B cell (primary cell): Measurements from ENCODE around the gene SLC25A21. TPM values are rescaled to one million over a fixed set of nuclear protein-coding genes. Genes with fewer than 3 reads are reported as not detected.

Experiments used
- ATAC-seq: fragments of 200-7000 bp; cut with Tn5 transposase; one replicate; pipeline ENCODE4 v1.10.0; 2021; ENCODE audit warnings: low read depth, mild to moderate bottlenecking, moderate number of reproducible peaks, moderate library complexity
- CTCF ChIA-PET: fragments of 350-600 bp; sonication (Branson Sonifier 250); formaldehyde crosslinking; loops from one replicate; lab custom pipeline; 2021; ENCODE audit warnings: antibody characterized with exemption, inconsistent platforms; lab: Charles Lee
- POLR2A ChIA-PET: fragments of 350-600 bp; sonication (Branson Sonifier 250); formaldehyde crosslinking; loops from one replicate; lab custom pipeline; 2021; ENCODE audit warnings: antibody characterized with exemption; lab: Charles Lee
- DNase-seq: peaks from one replicate; pipeline ENCODE4 v3.0.0; 2013
- H2AFZ ChIP-seq: 2 replicates; pipeline ENCODE4 v1.6.1; 2012; ENCODE audit warnings: mild to moderate bottlenecking, low read depth, low read length; ENCODE audit not compliant: insufficient read depth, poor library complexity, severe bottlenecking
- H3K27ac ChIP-seq, 2 donors: 1 replicate in 1 of 2; 2 replicates in 1 of 2; pipeline ENCODE4 v1.5.1; 2012 to 2013; ENCODE audit warnings: low read length in 2 of 2, mild to moderate bottlenecking in 2 of 2, moderate library complexity in 1 of 2
- H3K27me3 ChIP-seq, 4 experiments: fragments of 200-600 bp in 1 of 4; sonication (generic) in 1 of 4; replicated peaks in 1 of 4; 1 replicate in 2 of 4; 2 replicates in 2 of 4; pipeline versions ENCODE4 v1.6.1 to v1.7.0; 2013 to 2016; ENCODE audit warnings: low read length in 3 of 4, mild to moderate bottlenecking in 2 of 4, mixed read lengths in 1 of 4, moderate library complexity in 1 of 4; ENCODE audit not compliant: insufficient read depth in 4 of 4, control insufficient read depth in 3 of 4; ENCODE audit errors: control extremely low read depth in 1 of 4
- H3K36me3 ChIP-seq, 2 experiments: replicated peaks in 1 of 2; 1 replicate in 1 of 2; 2 replicates in 1 of 2; pipeline versions ENCODE4 v1.6.1 to v1.7.1; 2013; ENCODE audit warnings: low read length in 1 of 2; ENCODE audit not compliant: insufficient read depth in 2 of 2, control insufficient read depth in 1 of 2; ENCODE audit errors: control extremely low read depth in 1 of 2, extremely low read depth in 1 of 2
- H3K4me1 ChIP-seq, 2 donors: fragments of 200-600 bp in 1 of 2; sonication (generic) in 1 of 2; 1 replicate in 1 of 2; 2 replicates in 1 of 2; pipeline versions ENCODE4 v1.5.1 to v1.6.1; 2013 to 2017; ENCODE audit warnings: low read length in 2 of 2; ENCODE audit not compliant: control insufficient read depth in 2 of 2, insufficient read depth in 2 of 2
- H3K4me2 ChIP-seq: replicated peaks from 2 replicates; pipeline ENCODE3; 2012; ENCODE audit warnings: mild to moderate bottlenecking, low read depth, low read length; ENCODE audit not compliant: poor library complexity, severe bottlenecking
- H3K4me3 ChIP-seq, 5 experiments: fragments of 200-600 bp in 1 of 5; sonication (generic) in 1 of 5; 1 replicate in 3 of 5; 2 replicates in 2 of 5; pipeline versions ENCODE4 v1.5.1 to v1.7.0; 2011 to 2016; ENCODE audit warnings: low read length in 4 of 5, mild to moderate bottlenecking in 4 of 5, low read depth in 2 of 5, control low read depth in 1 of 5, moderate library complexity in 1 of 5; ENCODE audit not compliant: insufficient read depth in 1 of 5; ENCODE audit errors: control extremely low read depth in 1 of 5, extremely low read depth in 1 of 5
- H3K79me2 ChIP-seq: fragments of 200-600 bp; sonication (generic); one replicate; pipeline ENCODE4 v1.6.0; 2016; ENCODE audit warnings: low read length; ENCODE audit not compliant: control insufficient read depth, insufficient read depth
- H3K9ac ChIP-seq: fragments of 200-600 bp; sonication (generic); 2 replicates; pipeline ENCODE4 v1.6.1; 2017; ENCODE audit warnings: mild to moderate bottlenecking, low read length, moderate library complexity
- H3K9me3 ChIP-seq, 3 donors: one replicate each; pipeline versions ENCODE4 v1.6.1 to v1.7.1; 2013; ENCODE audit warnings: low read length in 2 of 3; ENCODE audit not compliant: control insufficient read depth in 2 of 3, insufficient read depth in 1 of 3; ENCODE audit errors: control extremely low read depth in 1 of 3
- H4K20me1 ChIP-seq: 2 replicates; pipeline ENCODE4 v1.6.0; 2012; ENCODE audit warnings: mild to moderate bottlenecking, low read length; ENCODE audit not compliant: insufficient read depth, control insufficient read depth, poor library complexity, severe bottlenecking
- H3K27ac Mint-ChIP-seq: one replicate; pipeline ENCODE4 v1.8.0; 2021; ENCODE audit warnings: mixed read lengths
- H3K27me3 Mint-ChIP-seq: one replicate; pipeline ENCODE4 v1.8.0; 2021; ENCODE audit warnings: mixed read lengths
- H3K4me1 Mint-ChIP-seq: one replicate; pipeline ENCODE4 v1.8.0; 2021; ENCODE audit warnings: mixed read lengths
- H3K4me3 Mint-ChIP-seq: one replicate; pipeline ENCODE4 v1.8.0; 2021; ENCODE audit warnings: mixed read lengths
- H3K9me3 Mint-ChIP-seq: one replicate; pipeline ENCODE4 v1.8.0; 2022; ENCODE audit warnings: mixed read lengths; ENCODE audit not compliant: insufficient read depth
- EZH2 ChIP-seq: IDR thresholded peaks from 2 replicates; pipeline ENCODE4 v1.6.1; 2012; ENCODE audit warnings: borderline replicate concordance, low read depth, mild to moderate bottlenecking, moderate library complexity, low read length; ENCODE audit not compliant: insufficient read depth, poor library complexity, severe bottlenecking
- WGBS: methylation state at CpG from one replicate; pipeline ENCODE4 v1.1.5; 2013; ENCODE audit warnings: missing lambda C conversion rate; ENCODE audit not compliant: insufficient coverage; 5-methylcytosine and 5-hydroxymethylcytosine counted together
- intact Hi-C: fragments of 100-400 bp; cut with micrococcal nuclease; formaldehyde crosslinking; loops from one replicate; pipeline ENCODE4 v1.10.0; 2022
- polyA plus RNA-seq: library from polyadenylated mRNA; depleted of rRNA; stranded (reverse); fragments of >200 nt; gene quantifications from 2 replicates; pipeline ENCODE4 v1.2.3, GENCODE V29; 2012
- total RNA-seq, 2 donors: library from RNA; stranded (reverse); fragments of 120-200 nt in 1 of 2; gene quantifications; 1 replicate in 1 of 2; 2 replicates in 1 of 2; pipeline versions ENCODE4 v1.2.3 to v1.2.4, GENCODE V29; 2013 to 2022
- TF ChIP-seq, protein P1 (sequence below): fragments of 200-600 bp; IDR thresholded peaks from one replicate; pipeline ENCODE4 v1.8.0; 2022; ENCODE audit warnings: antibody characterized with exemption, mild to moderate bottlenecking

Gene SLC25A21
- total and polyA plus RNA-seq, 2 donors (not counting 1 experiment from before 2014, with no cell fraction given), result not detected

DNA sequence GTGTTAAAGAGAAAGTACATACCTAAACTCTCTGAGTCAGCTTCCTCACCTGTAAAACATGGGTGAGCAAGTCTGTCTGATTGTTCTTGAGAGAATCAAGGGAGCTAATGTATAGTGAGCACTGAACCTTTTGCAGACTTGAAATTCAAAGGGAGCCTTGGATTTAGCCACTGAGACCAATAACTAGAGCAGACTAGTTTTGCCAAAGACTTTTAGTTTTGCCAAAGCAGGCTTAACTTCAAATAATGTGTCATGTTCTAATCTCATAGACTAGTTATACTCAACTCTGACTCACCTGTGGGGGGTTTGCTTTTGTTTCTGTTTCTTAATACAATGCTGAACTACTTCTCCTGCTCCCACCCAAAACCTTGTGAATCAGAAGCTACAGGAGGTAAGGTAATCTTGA, 123.7 kb downstream of the SLC25A21 start:
- Histone ChIP-seq H4K20me1 (no peaks in the 10 kb centered on the region), H3K4me2 (no peak overlapping the region), H3K27ac (no peak overlapping the region), H2AFZ (no peak overlapping the region), H3K4me1 (no peaks in the 10 kb centered on the region), H3K36me3 (no peaks in the 10 kb centered on the region), H3K9ac (no peak overlapping the region), H3K9me3 (no peaks in the 10 kb centered on the region), H3K27me3 (no peaks in the 10 kb centered on the region), H3K79me2 (no peaks in the 10 kb centered on the region), H3K4me3 (no peak overlapping the region)
- intact Hi-C loops, result no loop called here
- H3K4me1 Mint-ChIP-seq, result no peaks in the 10 kb centered on the region
- DNase-seq, result no peak
- no peak overlapping the region for H3K4me3 Mint-ChIP-seq
- TF ChIP-seq, protein P1, sequence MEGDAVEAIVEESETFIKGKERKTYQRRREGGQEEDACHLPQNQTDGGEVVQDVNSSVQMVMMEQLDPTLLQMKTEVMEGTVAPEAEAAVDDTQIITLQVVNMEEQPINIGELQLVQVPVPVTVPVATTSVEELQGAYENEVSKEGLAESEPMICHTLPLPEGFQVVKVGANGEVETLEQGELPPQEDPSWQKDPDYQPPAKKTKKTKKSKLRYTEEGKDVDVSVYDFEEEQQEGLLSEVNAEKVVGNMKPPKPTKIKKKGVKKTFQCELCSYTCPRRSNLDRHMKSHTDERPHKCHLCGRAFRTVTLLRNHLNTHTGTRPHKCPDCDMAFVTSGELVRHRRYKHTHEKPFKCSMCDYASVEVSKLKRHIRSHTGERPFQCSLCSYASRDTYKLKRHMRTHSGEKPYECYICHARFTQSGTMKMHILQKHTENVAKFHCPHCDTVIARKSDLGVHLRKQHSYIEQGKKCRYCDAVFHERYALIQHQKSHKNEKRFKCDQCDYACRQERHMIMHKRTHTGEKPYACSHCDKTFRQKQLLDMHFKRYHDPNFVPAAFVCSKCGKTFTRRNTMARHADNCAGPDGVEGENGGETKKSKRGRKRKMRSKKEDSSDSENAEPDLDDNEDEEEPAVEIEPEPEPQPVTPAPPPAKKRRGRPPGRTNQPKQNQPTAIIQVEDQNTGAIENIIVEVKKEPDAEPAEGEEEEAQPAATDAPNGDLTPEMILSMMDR, result no peak
- TF ChIP-seq EZH2, result no peak
- no peak overlapping the region for H3K27ac Mint-ChIP-seq
- no peaks in the 10 kb centered on the region for H3K9me3 Mint-ChIP-seq
- POLR2A ChIA-PET, result no interaction called here
- CTCF ChIA-PET, result no interaction called here
- no peak for ATAC-seq
- no peaks in the 10 kb centered on the region for H3K27me3 Mint-ChIP-seq

DNA sequence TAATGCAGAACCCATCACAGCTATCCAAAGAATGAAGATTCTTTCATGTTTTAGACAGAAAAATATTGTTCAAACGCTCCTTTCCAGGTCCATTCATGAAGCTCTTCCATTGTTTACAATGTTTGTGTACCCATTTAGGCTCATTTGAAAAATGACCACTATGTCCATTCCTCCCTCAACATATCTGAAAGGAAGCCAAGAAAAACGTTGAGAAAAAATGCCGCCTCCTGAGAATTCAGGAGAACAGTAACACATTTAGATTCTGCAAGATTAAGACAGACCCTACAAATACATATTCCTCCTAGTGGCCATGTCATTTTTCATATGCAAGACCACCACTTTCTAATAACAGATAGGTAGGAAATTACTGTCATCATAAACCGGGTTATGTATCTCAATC, 124.4 kb downstream of the SLC25A21 start:
- Histone ChIP-seq H4K20me1 (no peaks in the 10 kb centered on the region), H3K4me3 (no peak overlapping the region), H3K4me1 (no peaks in the 10 kb centered on the region), H3K9ac (no peak overlapping the region), H3K9me3 (no peaks in the 10 kb centered on the region), H3K27ac (no peak overlapping the region), H3K4me2 (no peak overlapping the region), H2AFZ (no peak overlapping the region), H3K79me2 (no peaks in the 10 kb centered on the region), H3K27me3 (no peaks in the 10 kb centered on the region), H3K36me3 (no peaks in the 10 kb centered on the region)
- WGBS, result no CpG with 5 or more reads among the region's 4 CpGs
- Mint-ChIP-seq H3K4me3 (no peak overlapping the region), H3K4me1 (no peaks in the 10 kb centered on the region), H3K9me3 (no peaks in the 10 kb centered on the region), H3K27ac (no peak overlapping the region), H3K27me3 (no peaks in the 10 kb centered on the region)
- CTCF ChIA-PET, result no interaction called here
- TF ChIP-seq, protein P1, result no peak
- no peak for TF ChIP-seq EZH2
- intact Hi-C loops, result no loop called here
- no peak for DNase-seq
- ATAC-seq, result no peak
- POLR2A ChIA-PET, result no interaction called here
